Ishikawa (cell line): Measurements from ENCODE around the gene DPH2.

ENCODE experiments used
- CEBPB ChIP-seq: IDR thresholded peaks from 2 replicates; pipeline ENCODE4 v1.6.1; 2012
- CREB1 ChIP-seq: IDR thresholded peaks from 2 replicates; pipeline ENCODE4 v1.6.1; 2012; ENCODE audit warnings: low read depth
- EGR1 ChIP-seq: IDR thresholded peaks from 2 replicates; pipeline ENCODE4 v1.6.1; 2012
- EP300 ChIP-seq: IDR thresholded peaks from 2 replicates; pipeline ENCODE4 v1.6.1; 2012; ENCODE audit warnings: borderline replicate concordance
- FOXM1 ChIP-seq: IDR thresholded peaks from 2 replicates; pipeline ENCODE4 v1.6.1; 2012; ENCODE audit warnings: low read depth, borderline replicate concordance
- MAX ChIP-seq: IDR thresholded peaks from 2 replicates; pipeline ENCODE4 v1.6.1; 2012
- NFIC ChIP-seq: IDR thresholded peaks from 2 replicates; pipeline ENCODE4 v1.6.1; 2012
- RAD21 ChIP-seq: IDR thresholded peaks from 2 replicates; pipeline ENCODE4 v1.6.1; 2012; ENCODE audit warnings: low read depth
- TAF1 ChIP-seq: IDR thresholded peaks from 2 replicates; pipeline ENCODE4 v1.6.1; 2012; ENCODE audit warnings: low read depth, mild to moderate bottlenecking
- TCF12 ChIP-seq: IDR thresholded peaks from 2 replicates; pipeline ENCODE4 v1.6.1; 2012; ENCODE audit warnings: low read depth
- TEAD4 ChIP-seq: IDR thresholded peaks from 2 replicates; pipeline ENCODE4 v1.6.1; 2012
- USF1 ChIP-seq: IDR thresholded peaks from 2 replicates; pipeline ENCODE4 v1.6.1; 2012
- YY1 ChIP-seq: IDR thresholded peaks from 2 replicates; pipeline ENCODE4 v1.6.1; 2012; ENCODE audit warnings: low read depth
- ZBTB7A ChIP-seq: IDR thresholded peaks from 2 replicates; pipeline ENCODE4 v1.6.1; 2012; ENCODE audit warnings: low read depth
- TF ChIP-seq, protein P1 (sequence below): IDR thresholded peaks from 2 replicates; pipeline ENCODE4 v1.6.1; 2012; ENCODE audit warnings: low read depth, mild to moderate bottlenecking

Gene DPH2

DNA sequence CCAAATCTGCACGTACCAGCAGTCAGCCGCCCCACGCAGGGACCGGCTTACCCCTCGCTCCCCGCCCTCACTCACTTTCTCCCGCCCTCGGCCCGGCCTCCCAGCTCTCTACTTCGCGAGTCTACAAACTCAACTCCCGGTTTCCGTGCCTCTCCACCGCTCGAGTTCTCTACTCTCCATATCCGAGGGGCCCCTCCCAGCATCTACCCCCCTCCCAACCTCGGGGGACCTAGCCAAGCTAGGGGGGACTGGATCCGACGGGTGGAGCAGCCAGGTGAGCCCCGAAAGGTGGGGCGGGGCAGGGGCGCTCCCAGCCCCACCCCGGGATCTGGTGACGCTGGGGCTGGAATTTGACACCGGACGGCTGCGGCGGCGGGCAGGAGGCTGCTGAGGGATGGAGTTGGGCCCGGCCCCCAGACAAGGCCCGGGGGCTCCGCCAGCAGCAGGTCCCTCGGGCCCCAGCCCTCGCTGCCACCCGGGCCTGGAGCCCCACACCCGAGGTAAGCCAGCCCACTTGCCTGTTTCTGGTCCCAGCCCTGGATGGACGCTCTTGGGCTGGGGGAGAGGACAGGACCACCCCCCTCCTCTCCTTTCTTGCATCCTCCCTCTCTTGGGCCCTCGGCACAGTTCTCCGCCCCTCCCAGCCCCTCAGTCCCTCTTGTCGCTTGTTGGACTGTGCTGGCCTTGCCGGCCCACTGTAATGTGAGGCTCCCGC lies 36.3 kb upstream of the DPH2 start, which contains the start of gene ARTN:
TSS of gene ARTN (plus strand) at position 416 of the 715 bp plus-strand sequence. CDS start 1,856 bp downstream, outside the sequence.
- TF ChIP-seq CREB1 (peak; percentile 47; the same call in 1 of the 2 replicates), EP300 (no peak), ZBTB7A (peak; percentile 89; the same call in 1 of the 2 replicates), TEAD4 (peak; percentile 36; the same call in 1 of the 2 replicates)

- TF ChIP-seq, protein P1, sequence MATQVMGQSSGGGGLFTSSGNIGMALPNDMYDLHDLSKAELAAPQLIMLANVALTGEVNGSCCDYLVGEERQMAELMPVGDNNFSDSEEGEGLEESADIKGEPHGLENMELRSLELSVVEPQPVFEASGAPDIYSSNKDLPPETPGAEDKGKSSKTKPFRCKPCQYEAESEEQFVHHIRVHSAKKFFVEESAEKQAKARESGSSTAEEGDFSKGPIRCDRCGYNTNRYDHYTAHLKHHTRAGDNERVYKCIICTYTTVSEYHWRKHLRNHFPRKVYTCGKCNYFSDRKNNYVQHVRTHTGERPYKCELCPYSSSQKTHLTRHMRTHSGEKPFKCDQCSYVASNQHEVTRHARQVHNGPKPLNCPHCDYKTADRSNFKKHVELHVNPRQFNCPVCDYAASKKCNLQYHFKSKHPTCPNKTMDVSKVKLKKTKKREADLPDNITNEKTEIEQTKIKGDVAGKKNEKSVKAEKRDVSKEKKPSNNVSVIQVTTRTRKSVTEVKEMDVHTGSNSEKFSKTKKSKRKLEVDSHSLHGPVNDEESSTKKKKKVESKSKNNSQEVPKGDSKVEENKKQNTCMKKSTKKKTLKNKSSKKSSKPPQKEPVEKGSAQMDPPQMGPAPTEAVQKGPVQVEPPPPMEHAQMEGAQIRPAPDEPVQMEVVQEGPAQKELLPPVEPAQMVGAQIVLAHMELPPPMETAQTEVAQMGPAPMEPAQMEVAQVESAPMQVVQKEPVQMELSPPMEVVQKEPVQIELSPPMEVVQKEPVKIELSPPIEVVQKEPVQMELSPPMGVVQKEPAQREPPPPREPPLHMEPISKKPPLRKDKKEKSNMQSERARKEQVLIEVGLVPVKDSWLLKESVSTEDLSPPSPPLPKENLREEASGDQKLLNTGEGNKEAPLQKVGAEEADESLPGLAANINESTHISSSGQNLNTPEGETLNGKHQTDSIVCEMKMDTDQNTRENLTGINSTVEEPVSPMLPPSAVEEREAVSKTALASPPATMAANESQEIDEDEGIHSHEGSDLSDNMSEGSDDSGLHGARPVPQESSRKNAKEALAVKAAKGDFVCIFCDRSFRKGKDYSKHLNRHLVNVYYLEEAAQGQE, result no peak
- TF ChIP-seq NFIC, result no peak
- TF ChIP-seq CEBPB, result no peak
- no peak for TF ChIP-seq YY1
- no peak for TF ChIP-seq TCF12
- TF ChIP-seq MAX, result peak; percentile 12; the same call in 1 of the 2 replicates
- TF ChIP-seq RAD21, result peak; percentile 82
- no peak for TF ChIP-seq EP300
- no peak for TF ChIP-seq CREB1
- TF ChIP-seq TAF1, result no peak
- no peak for TF ChIP-seq TEAD4
- no peak for TF ChIP-seq EGR1
- TF ChIP-seq USF1, result no peak
- TF ChIP-seq FOXM1, result no peak
- TF ChIP-seq ZBTB7A, result peak; percentile 51
Measured at GRCh38 chr1:43934101-43934985, 35.5 kb upstream of the DPH2 start.

- TF ChIP-seq FOXM1 (no peak), YY1 (no peak), NFIC (no peak), MAX (no peak), EGR1 (no peak), ZBTB7A (no peak), TCF12 (no peak), TAF1 (no peak)
- TF ChIP-seq, protein P1, result no peak
Measured at GRCh38 chr1:43934986-43935324, 34.9 kb upstream of the DPH2 start.

GRCh38 chr1:43935711-43936427 lies 33.9 kb upstream of the DPH2 start:
- TF ChIP-seq TAF1 (peak; percentile 46; the same call in 1 of the 2 replicates), FOXM1 (no peak), TEAD4 (no peak), RAD21 (no peak), CREB1 (no peak), YY1 (peak; percentile 39; the same call in 1 of the 2 replicates), EP300 (no peak; the same call in 1 of the 2 replicates), CEBPB (no peak), USF1 (peak; percentile 72), EGR1 (no peak), MAX (peak; percentile 62), TCF12 (0 out of 2 replicates have a peak, but pooled peaks have one; percentile 44), ZBTB7A (peak; percentile 76; the same call in 1 of the 2 replicates), NFIC (0 out of 2 replicates have a peak, but pooled peaks have one; percentile 14)
- TF ChIP-seq, protein P1, result no peak
